Lower leg skin (tissue), 3 donors: ENCODE data around the gene RHBDD2.

ENCODE experiments used
- POLR2A ChIP-seq, 2 donors: fragments of 450-650 bp; IDR thresholded peaks; one replicate each; pipeline ENCODE4 v1.6.1; 2016 to 2017; ENCODE audit warnings: antibody characterized with exemption in 2 of 2, mild to moderate bottlenecking in 1 of 2, moderate library complexity in 1 of 2
- TF ChIP-seq, protein P1 (sequence below), 3 donors: fragments of 450-650 bp; IDR thresholded peaks; one replicate each; pipeline ENCODE4 v1.5.1; 2016; ENCODE audit warnings: antibody characterized with exemption in 3 of 3, mild to moderate bottlenecking in 3 of 3, moderate library complexity in 2 of 3

DNA sequence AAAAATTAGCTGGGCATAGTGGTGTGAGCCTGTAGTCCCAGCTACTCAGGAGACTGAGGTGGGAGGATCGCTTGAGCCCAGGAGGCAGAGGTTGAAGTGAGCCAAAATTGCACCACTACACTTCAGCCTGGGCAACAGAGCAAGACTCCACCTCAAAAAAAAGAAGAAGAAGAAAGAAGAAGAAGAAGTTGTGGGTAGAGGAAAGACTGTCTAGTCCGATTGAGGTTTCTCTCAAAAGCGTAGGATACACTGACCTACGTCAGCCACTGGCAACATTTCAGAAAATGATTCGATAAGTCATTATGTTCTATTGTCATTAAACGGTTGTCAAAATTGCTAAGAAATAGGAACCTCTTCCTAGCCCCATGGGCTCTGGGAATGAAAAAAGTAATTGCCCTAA lies 22.3 kb upstream of the RHBDD2 start:
- TF ChIP-seq, protein P1, sequence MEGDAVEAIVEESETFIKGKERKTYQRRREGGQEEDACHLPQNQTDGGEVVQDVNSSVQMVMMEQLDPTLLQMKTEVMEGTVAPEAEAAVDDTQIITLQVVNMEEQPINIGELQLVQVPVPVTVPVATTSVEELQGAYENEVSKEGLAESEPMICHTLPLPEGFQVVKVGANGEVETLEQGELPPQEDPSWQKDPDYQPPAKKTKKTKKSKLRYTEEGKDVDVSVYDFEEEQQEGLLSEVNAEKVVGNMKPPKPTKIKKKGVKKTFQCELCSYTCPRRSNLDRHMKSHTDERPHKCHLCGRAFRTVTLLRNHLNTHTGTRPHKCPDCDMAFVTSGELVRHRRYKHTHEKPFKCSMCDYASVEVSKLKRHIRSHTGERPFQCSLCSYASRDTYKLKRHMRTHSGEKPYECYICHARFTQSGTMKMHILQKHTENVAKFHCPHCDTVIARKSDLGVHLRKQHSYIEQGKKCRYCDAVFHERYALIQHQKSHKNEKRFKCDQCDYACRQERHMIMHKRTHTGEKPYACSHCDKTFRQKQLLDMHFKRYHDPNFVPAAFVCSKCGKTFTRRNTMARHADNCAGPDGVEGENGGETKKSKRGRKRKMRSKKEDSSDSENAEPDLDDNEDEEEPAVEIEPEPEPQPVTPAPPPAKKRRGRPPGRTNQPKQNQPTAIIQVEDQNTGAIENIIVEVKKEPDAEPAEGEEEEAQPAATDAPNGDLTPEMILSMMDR (IDR thresholded peaks at IDR 0.05): no peak
- TF ChIP-seq POLR2A (IDR thresholded peaks at IDR 0.05): no peak
